DMS79 (cell line): ENCODE results near the gene RPS6KA1.
"Not testable (repeated sequence)": the region's sequence is repeated elsewhere in the genome, so short reads cannot be mapped to it uniquely, and the experiment has no call there.

ENCODE experiments used
- DNase-seq: peaks from one replicate; lab custom pipeline; 2025; lab: John Stamatoyannopoulos, UW

The RPS6KA1 gene

DNA sequence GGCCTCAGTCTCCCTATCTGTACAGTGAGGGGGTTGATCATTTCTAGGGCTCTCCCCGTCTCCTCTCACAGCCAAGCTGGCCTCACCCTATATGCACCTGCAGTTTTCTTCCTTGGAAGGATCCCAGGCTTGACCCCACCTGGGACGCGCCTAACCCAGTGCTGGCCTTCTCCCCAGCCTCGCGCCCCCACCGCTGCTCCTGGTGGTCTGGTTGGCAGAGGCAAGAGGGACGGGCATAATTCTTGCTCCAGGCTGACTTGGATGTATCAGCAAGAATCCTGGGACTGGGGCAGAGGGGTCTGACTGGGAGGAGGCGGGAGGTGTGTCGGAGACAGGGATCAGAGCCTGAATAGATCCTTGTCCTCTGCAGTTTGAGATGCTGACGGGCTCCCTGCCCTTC, 25.2 kb downstream of the RPS6KA1 start:
- DNase-seq = no peak

DNA sequence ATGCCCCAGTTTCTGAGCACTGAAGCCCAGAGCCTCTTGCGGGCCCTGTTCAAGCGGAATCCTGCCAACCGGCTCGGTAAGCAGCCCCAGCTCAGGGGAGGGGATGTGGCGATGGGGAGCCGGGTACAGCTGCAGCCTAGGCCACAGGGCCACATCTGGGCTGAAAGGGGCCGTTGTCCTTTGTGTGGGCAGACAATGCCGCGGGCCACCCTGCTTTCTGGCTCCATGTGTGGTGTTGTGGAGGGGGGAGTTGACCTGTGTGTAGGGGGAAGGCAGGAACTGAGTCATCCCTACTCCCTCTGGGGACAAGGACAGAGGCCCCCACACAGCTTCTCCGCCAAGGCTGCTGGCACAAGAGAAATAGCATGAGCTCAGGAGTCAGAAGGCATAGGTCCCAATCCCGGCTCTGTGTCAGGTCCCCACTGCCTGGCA, 26.0 kb downstream of the RPS6KA1 start:
- DNase-seq = no peak

- DNase-seq = no peak
Observed at GRCh38 chr1:26556111-26556510, 26.6 kb downstream of the RPS6KA1 start.

GRCh38 chr1:26557008-26557407, 27.4 kb downstream of the RPS6KA1 start:
- no peak for DNase-seq

DNA sequence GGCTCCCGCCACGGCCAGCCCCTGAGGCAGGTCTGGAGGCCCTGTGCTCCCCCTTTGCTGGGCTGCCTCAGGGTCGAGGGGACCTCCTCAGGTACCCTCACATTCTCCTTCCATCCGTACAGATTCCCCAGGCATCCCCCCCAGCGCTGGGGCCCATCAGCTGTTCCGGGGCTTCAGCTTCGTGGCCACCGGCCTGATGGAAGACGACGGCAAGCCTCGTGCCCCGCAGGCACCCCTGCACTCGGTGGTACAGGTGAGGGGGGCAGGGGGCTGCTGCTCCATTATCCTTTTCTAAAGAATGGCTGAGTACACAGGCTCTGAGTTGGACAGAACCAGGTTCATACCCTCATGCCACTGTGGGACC, 29.1 kb downstream of the RPS6KA1 start:
- no peak for DNase-seq

GRCh38 chr1:26560403-26560780, 30.8 kb downstream of the RPS6KA1 start:
- no peak for DNase-seq

DNA sequence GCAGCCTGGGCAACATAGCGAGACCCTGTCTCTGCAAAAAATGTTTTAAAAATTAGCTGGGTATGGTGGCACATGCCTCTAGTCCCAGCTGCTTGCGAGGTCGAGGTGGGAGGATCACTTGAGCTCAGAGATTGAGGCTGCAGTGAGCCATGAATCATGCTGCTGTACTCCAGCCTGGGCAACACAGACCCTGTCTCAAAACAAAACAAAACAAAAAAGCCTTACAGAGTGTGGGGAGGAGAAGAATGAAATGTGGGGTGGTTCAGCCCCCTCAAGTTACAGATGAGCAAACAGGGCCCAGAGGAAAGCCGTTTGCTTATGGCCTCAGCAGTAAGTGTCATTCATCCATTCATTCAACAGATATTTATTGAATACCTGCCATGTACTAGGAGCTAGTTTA, 40.7 kb downstream of the RPS6KA1 start:
- DNase-seq = no peak

DNA sequence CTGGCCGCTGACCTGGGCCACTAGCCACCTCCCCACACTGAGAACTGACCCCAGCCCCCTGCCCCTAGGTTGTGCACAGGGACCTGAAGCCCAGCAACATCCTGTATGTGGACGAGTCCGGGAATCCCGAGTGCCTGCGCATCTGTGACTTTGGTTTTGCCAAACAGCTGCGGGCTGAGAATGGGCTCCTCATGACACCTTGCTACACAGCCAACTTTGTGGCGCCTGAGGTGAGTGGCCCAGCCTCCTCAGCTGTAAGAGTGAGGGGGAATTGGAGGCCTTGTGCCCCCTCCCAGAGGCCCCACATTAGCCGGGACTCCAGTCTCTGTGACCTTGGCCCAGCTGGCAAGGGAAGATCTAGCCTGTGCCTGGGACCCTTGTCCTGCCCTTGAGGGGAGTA, 41.8 kb downstream of the RPS6KA1 start:
- no peak for DNase-seq

DNA sequence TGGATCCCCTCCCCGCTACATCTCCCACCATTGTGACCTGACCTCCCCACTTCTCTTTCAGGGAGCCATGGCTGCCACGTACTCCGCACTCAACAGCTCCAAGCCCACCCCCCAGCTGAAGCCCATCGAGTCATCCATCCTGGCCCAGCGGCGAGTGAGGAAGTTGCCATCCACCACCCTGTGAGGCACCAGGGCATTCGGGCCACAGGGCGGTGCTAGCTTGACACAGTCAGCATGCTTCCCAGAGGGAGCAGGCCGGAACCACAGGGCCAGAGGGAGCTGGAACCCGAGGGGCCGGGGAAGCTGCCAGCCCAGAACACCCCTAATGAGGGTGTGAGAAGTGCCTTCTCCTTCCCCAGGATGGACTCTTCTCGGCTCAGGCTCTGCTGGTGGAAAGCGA, 44.5 kb downstream of the RPS6KA1 start:
- DNase-seq = no peak

- no peak for DNase-seq
Observed at GRCh38 chr1:26574719-26575251, 45.2 kb downstream of the RPS6KA1 start.

DNA sequence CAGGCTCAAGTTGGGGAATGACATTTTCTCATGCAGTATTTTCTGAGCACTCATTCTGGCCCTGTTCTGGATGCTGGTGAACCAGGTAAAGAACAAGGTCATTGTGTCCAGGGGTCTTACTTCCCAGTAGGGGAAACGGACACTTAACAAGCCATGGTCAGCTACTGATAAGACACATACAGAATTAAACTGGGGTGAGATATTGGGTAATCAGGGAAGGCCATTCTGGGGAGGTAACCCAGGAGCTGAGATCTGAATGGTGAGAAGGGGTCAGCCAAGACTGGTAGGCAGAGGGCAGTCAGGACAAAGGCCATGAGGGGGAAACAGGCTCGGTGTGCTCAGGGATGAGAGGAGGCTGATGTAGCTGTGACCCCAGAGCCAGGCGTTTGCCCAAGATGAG, 45.8 kb downstream of the RPS6KA1 start:
- DNase-seq = no peak

- DNase-seq = no peak
Observed at GRCh38 chr1:26578167-26578566, 48.6 kb downstream of the RPS6KA1 start.

- DNase-seq = no peak
Observed at GRCh38 chr1:26579681-26580111, 50.1 kb downstream of the RPS6KA1 start.

DNA sequence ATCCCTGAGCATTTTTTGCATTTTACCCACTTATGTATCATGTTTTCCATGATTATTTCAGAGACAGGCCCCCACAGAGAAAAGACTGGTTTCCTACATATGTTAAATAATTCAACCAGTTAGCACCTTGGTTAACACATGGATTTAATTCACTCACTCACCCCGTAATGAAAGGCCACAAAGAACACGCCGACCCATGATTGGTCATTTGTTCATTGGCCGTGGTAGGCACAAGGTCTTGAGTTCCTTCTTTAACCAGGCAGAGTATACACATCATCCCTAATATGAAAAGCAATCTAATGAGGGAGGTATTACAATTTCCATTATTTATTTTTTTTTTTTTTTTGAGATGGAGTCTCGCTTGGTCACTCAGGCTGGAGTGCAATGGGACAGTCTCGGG, 50.6 kb downstream of the RPS6KA1 start:
- DNase-seq = no peak

DNA sequence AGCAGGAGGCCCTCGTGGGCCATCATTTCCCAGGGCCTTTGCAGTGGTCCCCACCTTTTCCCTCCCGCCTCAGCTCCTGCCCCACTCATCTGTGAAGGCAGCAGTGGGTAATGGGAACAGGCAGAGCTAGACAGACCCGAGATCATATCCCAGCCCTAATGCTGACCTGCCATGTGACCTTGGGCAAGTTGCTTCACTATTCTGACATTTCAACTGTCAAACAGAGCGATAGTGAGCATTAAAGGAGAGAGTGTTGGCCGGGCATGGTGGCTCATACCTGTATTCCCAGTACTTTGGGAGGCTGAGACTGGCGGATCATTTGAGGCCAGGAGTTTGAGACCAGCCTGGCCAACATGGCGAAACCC, 51.7 kb downstream of the RPS6KA1 start:
- DNase-seq = no peak

- DNase-seq = no peak
Observed at GRCh38 chr1:26582053-26582835, 52.7 kb downstream of the RPS6KA1 start.

- DNase-seq = no peak
Observed at GRCh38 chr1:26582836-26583460, 53.4 kb downstream of the RPS6KA1 start.

- DNase-seq = no peak
Observed at GRCh38 chr1:26583646-26584485, 54.3 kb downstream of the RPS6KA1 start.

DNA sequence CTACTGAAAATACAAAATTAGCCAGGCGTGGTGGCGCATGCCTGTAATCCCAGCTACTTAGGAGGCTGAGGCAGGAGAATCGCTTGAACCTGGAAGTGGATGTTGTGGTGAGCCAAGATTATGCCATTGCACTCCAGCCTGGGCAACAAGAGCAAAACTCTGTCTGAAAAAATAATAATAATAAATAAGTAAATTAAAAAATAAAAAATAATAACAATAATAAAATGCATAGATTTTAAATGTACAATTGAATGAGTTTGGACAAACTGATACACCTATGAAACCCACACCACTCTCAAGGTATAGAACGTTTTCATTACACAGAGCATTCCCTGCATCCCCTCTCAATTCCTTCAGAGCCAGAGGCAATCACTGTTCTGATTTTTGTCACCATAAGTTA, 55.0 kb downstream of the RPS6KA1 start:
- not testable (repeated sequence) for DNase-seq

DNA sequence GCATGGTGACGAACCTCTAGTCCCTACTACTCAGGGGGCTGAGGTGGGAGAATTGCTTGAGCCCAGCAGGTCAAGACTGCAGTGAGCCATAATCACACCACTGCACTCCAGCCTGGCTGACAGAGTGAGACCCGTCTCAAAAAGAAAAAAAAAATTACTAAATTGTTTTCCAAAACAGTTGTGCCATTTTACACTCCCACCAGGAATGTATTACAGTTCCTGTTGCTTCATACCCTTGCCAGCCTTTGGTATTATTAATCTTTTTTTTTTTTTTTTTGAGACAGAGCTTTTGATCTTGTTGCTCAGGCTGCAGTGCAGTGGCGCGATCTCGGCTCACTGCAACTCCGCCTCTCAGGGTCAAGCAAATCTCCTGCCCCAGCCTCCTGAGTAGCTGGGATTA, 55.9 kb downstream of the RPS6KA1 start:
- no peak for DNase-seq

DNA sequence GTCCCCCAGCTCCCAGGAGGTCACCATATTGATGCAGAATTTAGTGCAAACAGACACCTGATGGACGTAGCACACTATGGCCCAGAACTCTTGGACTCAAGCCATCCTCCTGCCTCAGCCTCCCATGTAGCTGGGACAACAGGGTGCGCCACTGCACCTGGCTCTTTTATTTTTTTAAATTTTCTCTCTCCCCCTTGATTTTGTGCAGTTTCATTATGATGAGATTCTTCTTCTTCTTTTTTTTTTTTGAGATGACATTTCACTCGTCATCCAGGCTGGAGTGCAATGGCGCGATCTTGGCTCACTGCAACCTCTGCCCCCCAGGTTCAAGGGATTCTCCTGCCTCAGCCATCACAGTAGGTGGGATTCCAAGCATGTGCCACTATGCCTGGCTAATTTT, 63.8 kb downstream of the RPS6KA1 start:
- no peak for DNase-seq

DNA sequence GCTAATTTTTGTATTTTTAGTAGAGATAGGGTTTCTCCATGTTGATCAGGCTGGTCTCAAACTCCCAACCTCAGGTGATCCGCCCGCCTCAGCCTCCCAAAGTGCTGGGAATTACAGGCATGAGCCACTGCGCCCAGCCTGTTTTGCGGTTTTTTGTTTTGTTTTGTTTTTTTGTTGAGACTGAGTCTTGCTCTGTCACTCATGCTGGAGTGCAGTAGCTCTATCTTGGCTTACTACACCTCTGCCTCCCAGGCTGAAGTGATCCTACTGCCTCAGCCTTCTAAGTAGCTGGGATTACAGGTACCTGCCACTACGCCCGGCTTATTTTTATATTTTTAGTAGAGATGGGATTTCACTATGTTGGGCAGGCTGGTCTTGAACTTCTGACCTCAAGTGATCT, 65.0 kb downstream of the RPS6KA1 start:
- DNase-seq = not testable (repeated sequence)

GRCh38 chr1:26597629-26598039, 68.1 kb downstream of the RPS6KA1 start:
- no peak for DNase-seq
